Esophagus muscularis mucosa (tissue), 4 donors: ENCODE results near the gene LRRC37A. TPM values are rescaled to one million over a fixed set of nuclear protein-coding genes. Genes with fewer than 3 reads are reported as not detected.
"Not testable (repeated sequence)": the region's sequence is repeated elsewhere in the genome, so short reads cannot be mapped to it uniquely, and the experiment has no call there.

Experiments used
- DNase-seq: peaks from one replicate; pipeline ENCODE4 v3.0.0-alpha.2; 2017; ENCODE audit errors: extremely low spot score
- H3K27ac ChIP-seq, 4 donors: fragments of 200-600 bp; sonication (generic); replicated peaks in 1 of 4; 1 replicate in 3 of 4; 2 replicates in 1 of 4; pipeline ENCODE4 v1.5.1; 2016 to 2019; ENCODE audit warnings: mild to moderate bottlenecking in 1 of 4
- H3K27me3 ChIP-seq, 4 donors: fragments of 200-600 bp; sonication (generic); one replicate each; pipeline versions ENCODE4 v1.5.1 to v1.6.0; 2016 to 2019
- H3K36me3 ChIP-seq, 4 donors: fragments of 200-600 bp; sonication (generic); one replicate each; pipeline ENCODE4 v1.5.1; 2016 to 2019
- H3K4me1 ChIP-seq, 4 donors: fragments of 200-600 bp; sonication (generic); one replicate each; pipeline ENCODE4 v1.5.1; 2016 to 2019
- H3K4me3 ChIP-seq, 4 donors: fragments of 200-600 bp; sonication (generic); 1 replicate in 2 of 4; 2 replicates in 2 of 4; pipeline ENCODE4 v1.5.1; 2016 to 2019; ENCODE audit warnings: mild to moderate bottlenecking in 4 of 4, moderate library complexity in 1 of 4
- H3K9me3 ChIP-seq, 4 donors: fragments of 200-600 bp; sonication (generic); 1 replicate in 3 of 4; 2 replicates in 1 of 4; pipeline ENCODE4 v1.5.1; 2016 to 2019
- WGBS: methylation state at CpG from one replicate; pipeline ENCODE4 v1.1.5; 2018; 5-methylcytosine and 5-hydroxymethylcytosine counted together
- intact Hi-C: fragments of 100-400 bp; cut with DNase I; formaldehyde crosslinking; loops from one replicate; pipeline ENCODE4 v1.15.1; 2023
- small RNA-seq, 3 donors: library from RNA; depleted of rRNA; stranded (forward); fragments of <200 nt; gene quantifications; one replicate each; pipeline ENCODE3, GENCODE V24; 2016
- total RNA-seq, 4 donors: library from RNA; depleted of rRNA; stranded (reverse); fragments of >200 nt; gene quantifications; one replicate each; pipeline versions ENCODE4 v1.1.0 to v1.2.1, GENCODE V29; 2016

LRRC37A gene
- total RNA-seq, 4 donors from 2014 or later = 0.83 to 4.2 (median 1.2) TPM

DNA sequence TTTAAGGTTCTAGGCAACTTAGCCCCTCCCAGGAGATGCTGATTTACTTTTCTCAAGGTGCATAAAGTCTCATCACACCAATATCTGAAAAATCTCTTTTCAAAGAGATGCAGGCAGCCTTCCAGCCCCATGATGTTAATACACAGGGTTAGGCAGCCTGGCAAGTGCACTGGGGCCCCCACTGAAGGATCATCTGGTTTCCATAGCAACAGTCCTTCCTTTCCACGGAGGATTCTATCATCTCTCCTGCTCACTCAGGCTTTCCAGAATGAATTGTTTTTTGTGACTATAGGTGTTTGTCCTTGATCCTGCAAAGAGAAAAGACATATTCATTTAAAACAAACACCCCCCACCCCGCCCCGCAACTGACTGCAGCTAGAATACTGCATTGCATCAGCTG, 72.6 kb downstream of the LRRC37A start:
- H3K4me1 ChIP-seq, DNase-seq, H3K36me3 ChIP-seq, intact Hi-C loops, H3K4me3 ChIP-seq, H3K9me3 ChIP-seq, H3K27me3 ChIP-seq, H3K27ac ChIP-seq: not testable (repeated sequence)
- no CpG with 5 or more reads among the region's 3 CpGs for WGBS

GRCh38 chr17:46372236-46373229, 77.6 kb downstream of the LRRC37A start:
- H3K36me3 ChIP-seq, H3K4me3 ChIP-seq, DNase-seq, H3K4me1 ChIP-seq, H3K9me3 ChIP-seq, H3K27me3 ChIP-seq, intact Hi-C loops, H3K27ac ChIP-seq: not testable (repeated sequence)
- WGBS = no CpG with 5 or more reads among the region's 95 CpGs

GRCh38 chr17:46373418-46373817, 78.5 kb downstream of the LRRC37A start:
- H3K4me3 ChIP-seq, H3K27me3 ChIP-seq, H3K27ac ChIP-seq, H3K9me3 ChIP-seq, H3K36me3 ChIP-seq, DNase-seq, intact Hi-C loops, H3K4me1 ChIP-seq: not testable (repeated sequence)
- WGBS = no CpG with 5 or more reads among the region's 7 CpGs

GRCh38 chr17:46383118-46383517, 88.2 kb downstream of the LRRC37A start:
- intact Hi-C loops, DNase-seq: not testable (repeated sequence)
- WGBS = no CpG with 5 or more reads among the region's 4 CpGs

DNA sequence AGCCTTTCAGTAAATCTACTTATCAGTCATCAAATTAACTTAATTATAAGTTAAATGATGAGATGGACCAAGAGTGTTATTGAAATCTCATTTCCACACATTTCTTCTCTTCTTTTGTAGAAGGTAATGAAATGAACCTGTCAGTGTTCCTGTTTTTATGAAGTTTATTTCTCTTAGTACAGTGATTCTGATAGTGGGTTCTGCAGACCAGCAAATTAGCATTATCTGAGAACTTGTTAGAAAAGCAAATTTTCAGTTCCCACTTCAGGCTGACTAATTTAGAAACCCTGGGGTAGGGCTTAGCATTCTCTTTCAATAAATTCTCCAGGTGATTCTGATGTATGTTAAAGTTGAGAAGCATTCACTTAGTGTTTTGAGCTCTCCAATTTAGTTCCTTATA, 90.6 kb downstream of the LRRC37A start:
- H3K27me3 ChIP-seq, intact Hi-C loops, DNase-seq, H3K4me3 ChIP-seq, H3K27ac ChIP-seq, H3K36me3 ChIP-seq, H3K9me3 ChIP-seq, H3K4me1 ChIP-seq: not testable (repeated sequence)

More at GRCh38 chr17:46383118-46383517, 88.2 kb downstream of the LRRC37A start:
- H3K4me3 ChIP-seq, H3K27ac ChIP-seq, H3K9me3 ChIP-seq, H3K36me3 ChIP-seq, H3K27me3 ChIP-seq, H3K4me1 ChIP-seq: not testable (repeated sequence)

Small RNAs within 50 kb of the gene (small RNA-seq; reads per million reads assigned to genes)
- gene RN7SL656P = 0 reads per million in 3 donors

Other genes with a start within 250 kb of the LRRC37A start
- gene KANSL1, start 101.7 kb upstream of the LRRC37A start, total RNA-seq = 100 to 1,000 TPM in 1 of 4 donors, 10 to 100 TPM in 3; 55.0 to 124 (median 70.0) TPM
- gene ARL17B, start 66.6 kb downstream of the LRRC37A start, total RNA-seq = 10 to 100 TPM in 3 of 4 donors, 1 to 10 TPM in 1; 6.9 to 19.4 (median 15.4) TPM
- 10 to 100 TPM in 1 of 4 donors, 1 to 10 TPM in 3; 3.6 to 11.2 (median 7.0) TPM for gene LRRC37A2, start 217.3 kb downstream of the LRRC37A start, total RNA-seq